Left kidney (tissue), 2 donors: ENCODE measurements around the gene DPEP3. TPM values are rescaled to one million over a fixed set of nuclear protein-coding genes. Genes with fewer than 3 reads are reported as not detected.
A peak's percentile ranks its signal among the peaks of the same experiment; 100 is the strongest.
"Not testable (repeated sequence)": the region's sequence is repeated elsewhere in the genome, so short reads cannot be mapped to it uniquely, and the experiment has no call there.

Experiments used
- DNase-seq: peaks from one replicate; pipeline ENCODE4 v3.0.0-alpha.2; 2013
- polyA plus RNA-seq: library from polyadenylated mRNA; unstranded; fragments of 120-200 nt; gene quantifications from one replicate; pipeline ENCODE4 v1.2.1, GENCODE V29; 2013; ENCODE audit not compliant: insufficient read length

DPEP3 gene
- polyA plus RNA-seq, 1 donor: 0.08 TPM

DNA sequence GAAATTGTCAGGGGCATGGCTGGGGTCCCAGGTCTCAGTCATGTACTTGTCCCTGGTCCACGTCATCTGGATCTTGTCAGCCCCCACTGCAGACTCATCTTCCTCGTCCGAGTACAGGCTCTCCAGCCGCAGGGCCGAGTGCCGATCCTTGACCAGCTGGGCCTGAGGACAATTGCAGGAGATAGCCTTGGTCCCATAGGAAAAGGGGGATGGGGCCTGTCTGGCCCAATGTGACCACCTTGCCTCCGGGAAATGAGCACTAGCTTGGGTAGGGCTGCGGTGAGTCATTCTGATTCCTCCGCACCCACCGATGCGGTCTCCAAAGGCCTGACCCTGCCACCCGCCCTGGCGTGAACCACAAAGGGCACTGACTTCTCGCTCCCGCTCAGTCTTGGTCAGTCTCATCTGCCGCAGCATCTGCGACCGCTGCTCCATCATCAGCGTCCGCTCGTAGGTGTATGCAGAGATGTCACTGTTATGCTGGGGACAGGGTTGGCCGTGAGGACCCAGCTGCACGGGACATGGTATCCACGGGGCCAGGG, 34.8 kb downstream of the DPEP3 start:
- no peak for DNase-seq

- no peak for DNase-seq
Measured at GRCh38 chr16:67944690-67945391, 35.5 kb downstream of the DPEP3 start.

- DNase-seq: no peak
Measured at GRCh38 chr16:67943619-67944504, 36.4 kb downstream of the DPEP3 start, which contains the start of gene LCAT. Gene LCAT, minus strand, starts transcription at chr16:67944120. Its CDS starts 19 bp downstream, at chr16:67944101.

DNA sequence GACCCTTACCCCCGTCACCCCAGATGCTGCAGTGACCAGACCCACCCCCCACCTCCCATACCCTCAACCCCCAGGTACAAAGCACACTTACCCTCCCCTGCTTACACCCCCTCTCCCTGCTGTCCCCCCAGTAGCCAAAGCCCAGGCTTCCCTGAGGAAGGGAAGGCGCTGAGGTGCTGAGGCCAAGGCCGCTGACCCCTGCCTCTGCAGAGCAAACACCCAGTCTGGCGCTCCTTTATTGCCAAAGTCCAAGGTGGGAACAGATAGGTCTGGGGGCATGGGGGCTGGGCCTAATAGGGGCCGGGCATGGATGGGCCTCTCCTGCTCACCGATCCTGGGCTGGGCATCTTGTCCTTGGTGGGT, 37.1 kb downstream of the DPEP3 start:
- DNase-seq: no peak

DNA sequence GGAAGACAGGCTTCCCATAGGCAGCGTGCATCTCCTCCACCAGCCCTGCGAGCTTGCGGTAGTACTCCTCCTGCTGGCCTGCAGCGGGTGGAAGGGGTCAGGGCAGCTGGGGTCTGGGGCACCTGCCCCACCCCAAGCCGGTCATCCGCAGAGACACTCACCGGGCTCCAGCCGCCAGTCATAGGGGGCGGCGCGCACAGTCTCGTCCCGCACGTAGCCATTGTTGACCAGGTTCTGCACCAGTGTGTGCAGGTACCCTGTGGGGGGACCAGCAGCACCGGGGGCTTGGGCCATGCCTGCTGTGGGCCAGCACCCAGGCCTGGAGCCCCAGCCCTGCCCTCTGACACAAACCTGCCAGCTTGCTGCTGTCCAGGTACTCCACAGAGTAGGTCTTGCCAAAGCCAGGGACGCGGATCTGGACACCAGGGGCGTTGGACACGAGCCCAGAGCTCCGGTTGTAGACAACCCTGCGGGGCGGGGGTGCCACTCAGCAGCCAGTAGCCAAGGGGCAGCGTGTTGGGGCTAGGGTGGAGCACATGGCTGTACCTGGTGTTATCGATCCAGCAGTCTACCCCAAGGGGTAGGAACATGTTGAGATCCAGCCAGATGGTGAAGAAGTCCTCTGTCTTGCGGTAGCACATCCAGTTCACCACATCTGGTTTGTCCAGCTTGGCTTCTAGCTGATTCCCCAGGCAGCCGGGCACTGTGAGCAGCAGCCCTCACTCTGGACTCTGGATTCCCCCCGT, 37.6 kb downstream of the DPEP3 start:
- DNase-seq: no peak

GRCh38 chr16:67942200-67942509, 38.1 kb downstream of the DPEP3 start:
- no peak for DNase-seq

DNA sequence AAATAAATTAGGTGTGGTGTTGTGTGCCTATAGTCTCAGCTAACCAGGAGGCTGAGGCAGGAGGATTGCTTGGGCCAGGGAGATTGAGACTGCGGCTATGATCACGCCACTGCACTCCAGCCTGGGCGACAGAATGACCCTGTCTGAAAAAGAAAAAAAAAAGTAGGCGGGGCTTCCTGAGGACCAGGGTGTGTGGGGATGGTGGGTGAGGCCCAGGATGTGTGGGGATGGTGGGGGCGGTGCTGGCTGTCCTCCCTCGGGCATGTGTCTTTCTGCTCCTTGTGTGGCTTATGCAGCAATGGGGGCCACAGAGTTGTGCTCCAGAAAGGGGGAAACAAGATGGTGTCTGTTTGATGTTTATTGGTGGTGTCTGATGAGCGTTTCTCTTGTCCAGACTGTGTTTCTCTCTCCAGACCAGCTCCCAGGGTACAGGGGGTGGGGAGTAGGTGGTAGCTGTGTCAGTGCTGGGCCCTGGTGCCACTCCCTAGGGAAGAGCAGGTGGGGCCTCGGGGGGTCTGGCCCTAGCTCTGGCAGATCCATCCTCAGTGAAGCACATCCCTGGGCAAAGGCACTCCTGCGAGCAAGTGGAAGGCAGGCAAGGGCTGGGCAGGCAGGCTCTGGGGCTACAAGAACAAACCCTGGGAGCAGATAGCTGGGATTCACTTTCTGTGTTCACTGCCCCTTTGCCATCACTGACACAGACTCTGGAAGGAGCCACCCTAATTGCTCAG, 38.7 kb downstream of the DPEP3 start:
- no peak for DNase-seq

- DNase-seq: no peak
Measured at GRCh38 chr16:67940446-67941089, 39.7 kb downstream of the DPEP3 start.

DNA sequence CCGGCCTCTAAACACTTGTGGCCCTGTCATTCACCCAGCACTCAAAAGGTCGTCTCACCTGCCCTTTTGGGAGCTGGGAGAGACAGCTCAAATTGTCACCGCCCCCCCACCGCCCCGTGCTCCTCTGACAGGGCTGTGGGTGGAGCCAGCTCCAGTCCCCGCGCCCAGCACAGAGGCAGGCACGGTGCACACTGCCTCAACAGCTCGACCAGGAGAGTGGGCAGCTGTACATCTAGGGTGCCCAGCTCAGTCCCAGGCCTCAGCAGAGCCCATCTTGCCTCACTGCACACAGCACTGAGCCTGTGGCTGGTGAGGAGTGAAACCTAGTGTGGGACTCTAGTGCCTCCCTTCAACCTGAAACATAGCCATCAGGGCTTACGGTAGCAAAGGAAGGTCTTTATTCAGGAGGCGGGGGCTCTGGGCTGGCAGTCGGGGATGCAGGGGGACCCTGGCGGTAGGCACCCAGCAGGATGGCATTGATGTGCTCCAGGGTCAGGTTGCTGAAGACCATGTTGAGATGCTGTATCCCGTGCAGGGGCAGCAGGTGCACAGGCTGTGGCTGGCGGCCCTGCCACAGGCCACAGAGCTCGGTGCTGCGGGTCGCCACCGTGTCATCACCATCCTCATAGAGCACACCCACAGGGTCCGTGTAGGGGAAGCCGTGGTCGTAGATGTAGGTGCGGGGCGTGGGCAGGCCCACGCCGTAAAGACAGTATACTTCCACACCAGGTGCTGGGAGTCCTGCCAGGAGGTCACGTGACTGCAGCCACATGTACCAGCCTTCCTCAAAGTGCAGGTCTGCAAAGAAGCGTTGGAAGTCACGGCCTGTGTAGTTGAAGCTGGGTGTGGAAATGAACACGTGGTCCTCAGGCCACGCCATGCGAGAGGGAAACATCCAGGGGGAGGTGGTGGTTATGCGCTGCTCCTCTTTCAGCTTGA, 40.5 kb downstream of the DPEP3 start:
- DNase-seq: no peak

- not testable (repeated sequence) for DNase-seq
Measured at GRCh38 chr16:67937713-67938112, 42.6 kb downstream of the DPEP3 start.

DNA sequence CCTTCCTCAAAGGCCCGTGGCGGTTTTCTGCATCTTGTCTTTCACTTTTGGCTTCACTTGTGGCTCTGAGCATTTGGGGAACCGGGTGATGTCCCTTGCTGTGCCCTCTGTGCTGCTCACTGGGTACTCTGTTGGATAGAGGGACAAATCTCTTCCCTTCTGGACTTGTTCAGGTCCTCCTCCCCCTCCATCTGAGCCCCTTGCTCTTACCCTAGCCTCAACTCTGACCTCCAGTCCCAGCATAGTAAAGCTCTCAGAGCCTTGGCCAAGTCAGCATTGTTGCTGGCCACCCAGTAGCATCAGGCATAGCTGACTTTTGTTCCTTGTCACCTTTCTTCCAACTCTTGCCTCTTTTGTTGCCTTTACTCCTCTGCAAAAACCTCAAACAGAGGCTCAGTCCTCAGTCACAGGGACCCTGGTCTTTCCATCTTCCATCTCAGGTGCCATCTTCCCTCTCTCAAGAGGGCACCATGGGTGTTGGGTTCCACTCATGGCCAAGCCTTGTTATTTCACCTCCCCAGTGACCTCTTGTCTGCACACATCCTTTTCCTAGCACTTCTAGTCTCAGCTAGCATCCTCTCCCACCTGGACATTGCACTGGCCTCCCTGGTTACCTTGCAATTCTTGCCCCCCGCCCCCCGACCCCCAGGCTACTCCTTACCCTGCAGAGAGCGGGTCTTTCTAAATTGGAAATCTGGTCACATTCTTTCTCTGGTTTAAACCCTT, 43.3 kb downstream of the DPEP3 start:
- DNase-seq: peak; percentile 41

- peak; percentile 26 for DNase-seq
Measured at GRCh38 chr16:67936124-67936879, 44.0 kb downstream of the DPEP3 start, which contains the start of gene PSMB10. Gene PSMB10, minus strand, starts transcription at chr16:67936850. Its CDS starts 101 bp downstream, at chr16:67936749.

- DNase-seq: peak; percentile 95
Measured at GRCh38 chr16:67935402-67936123, 44.7 kb downstream of the DPEP3 start.

DNA sequence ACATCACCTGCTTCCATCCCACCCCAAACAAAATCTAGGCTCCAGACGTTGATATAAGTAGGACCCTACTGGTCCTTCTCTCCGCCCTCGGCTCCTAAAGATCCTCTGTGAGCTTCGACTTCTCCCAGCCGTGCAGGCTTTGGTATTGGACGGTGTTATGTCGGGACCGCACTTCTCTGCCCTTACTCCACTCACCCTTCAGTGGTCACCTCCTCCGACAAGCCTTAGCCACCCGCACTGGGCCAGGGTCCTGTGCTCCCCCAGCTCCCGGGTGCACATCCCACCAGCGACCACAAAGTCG, 45.2 kb downstream of the DPEP3 start:
- no peak for DNase-seq

DNA sequence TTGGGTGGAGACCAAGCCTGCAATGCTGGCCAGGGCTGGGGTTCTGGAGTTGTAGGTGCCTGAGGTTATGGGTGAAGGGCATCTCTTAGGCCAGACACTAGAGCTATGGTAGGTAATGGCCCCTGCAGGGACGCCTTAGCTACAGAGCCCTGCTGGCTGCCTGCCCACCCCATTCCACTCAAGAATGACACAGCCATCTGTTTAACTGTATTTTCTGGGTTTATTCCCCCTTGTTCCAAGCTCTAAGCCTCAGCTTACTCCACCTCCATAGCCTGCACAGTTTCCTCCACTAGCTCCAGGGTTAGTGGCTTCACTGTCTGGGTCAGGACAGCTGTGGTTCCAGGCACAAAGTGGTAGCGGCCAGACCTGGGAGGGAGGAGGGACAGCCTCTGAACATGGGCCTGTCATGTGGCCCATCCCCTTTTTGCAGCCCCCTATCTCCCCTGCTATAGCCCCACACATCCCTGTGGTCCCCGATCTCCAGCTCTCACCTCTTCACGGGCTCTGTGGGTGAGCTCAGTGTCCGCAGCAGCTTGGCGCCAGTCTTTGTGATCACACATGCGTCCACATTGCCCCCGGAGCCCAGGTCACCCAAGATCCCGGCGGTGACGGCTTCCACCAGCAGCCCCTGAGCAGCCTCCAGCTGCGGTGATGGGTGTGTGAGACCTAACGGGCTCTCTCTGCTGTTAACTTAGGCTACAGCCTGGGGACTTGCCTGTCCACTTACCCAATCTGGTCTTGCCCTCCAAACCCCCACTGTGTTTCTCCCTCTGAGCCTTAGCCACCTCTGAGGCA, 45.8 kb downstream of the DPEP3 start:
- DNase-seq: no peak

DNA sequence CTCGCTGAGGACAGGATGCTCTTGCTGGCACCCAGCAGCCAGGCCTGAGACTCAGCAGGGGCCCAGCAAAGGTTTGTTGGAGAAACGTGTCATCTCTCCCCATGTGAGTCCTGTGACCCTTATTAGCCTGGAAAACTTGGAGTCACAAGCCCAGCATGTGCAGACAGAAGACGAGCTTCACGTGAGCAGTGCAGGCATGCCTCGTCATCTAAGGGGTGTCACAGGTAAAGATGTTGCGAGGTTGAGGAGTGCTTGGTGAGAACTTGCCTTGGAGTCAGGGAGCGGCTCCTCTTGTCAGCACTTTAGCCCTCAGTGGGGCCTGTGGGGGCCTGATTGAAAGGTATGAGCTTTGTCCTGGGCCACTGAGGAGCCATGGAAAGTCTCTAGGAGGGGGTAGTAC, 46.5 kb downstream of the DPEP3 start:
- no peak for DNase-seq

GRCh38 chr16:67932462-67932840, 47.8 kb downstream of the DPEP3 start:
- no peak for DNase-seq
